Esophagus squamous epithelium (tissue), 5 donors: ENCODE results near the gene CCDC8. TPM values are rescaled to one million over a fixed set of nuclear protein-coding genes. Genes with fewer than 3 reads are reported as not detected.
A peak's percentile ranks its signal among the peaks of the same experiment; 100 is the strongest.

Experiments
- DNase-seq: peaks from one replicate; lab custom pipeline; 2025; lab: John Stamatoyannopoulos, UW
- H3K27ac ChIP-seq, 4 donors: fragments of 200-600 bp; sonication (generic); one replicate each; pipeline ENCODE4 v1.5.1; 2016 to 2019; ENCODE audit warnings: mild to moderate bottlenecking in 1 of 4
- H3K27me3 ChIP-seq, 4 donors: fragments of 200-600 bp; sonication (generic); 1 replicate in 3 of 4; 2 replicates in 1 of 4; pipeline versions ENCODE4 v1.5.1 to v1.6.0; 2017 to 2021; ENCODE audit warnings: antibody characterized with exemption in 1 of 4
- H3K36me3 ChIP-seq, 3 donors: fragments of 200-600 bp; sonication (generic); one replicate each; pipeline ENCODE4 v1.5.1; 2016 to 2019
- H3K4me1 ChIP-seq, 3 donors: fragments of 200-600 bp; sonication (generic); one replicate each; pipeline ENCODE4 v1.5.1; 2017 to 2019
- H3K4me3 ChIP-seq, 4 donors: fragments of 200-600 bp; sonication (generic); 1 replicate in 3 of 4; 2 replicates in 1 of 4; pipeline ENCODE4 v1.5.1; 2016 to 2019; ENCODE audit warnings: mild to moderate bottlenecking in 2 of 4, moderate library complexity in 1 of 4
- H3K9me3 ChIP-seq, 3 donors: fragments of 200-600 bp; sonication (generic); one replicate each; pipeline ENCODE4 v1.5.1; 2016 to 2019
- POLR2A ChIP-seq, 4 donors: fragments of 450-650 bp; IDR thresholded peaks; one replicate each; pipeline ENCODE4 v1.6.1; 2017; ENCODE audit warnings: antibody characterized with exemption in 4 of 4, mild to moderate bottlenecking in 4 of 4, moderate library complexity in 3 of 4
- WGBS, 2 donors: methylation state at CpG; one replicate each; pipeline ENCODE4 v1.1.5; 2018; 5-methylcytosine and 5-hydroxymethylcytosine counted together
- intact Hi-C: fragments of 100-400 bp; cut with DNase I; formaldehyde crosslinking; loops from one replicate; pipeline ENCODE4 v1.15.0; 2022
- total RNA-seq, 4 donors: library from RNA; depleted of rRNA; stranded (reverse); fragments of >200 nt; gene quantifications; one replicate each; pipeline ENCODE4 v1.1.0, GENCODE V29; 2016
- TF ChIP-seq, protein P1 (sequence below), 6 experiments: fragments of 450-650 bp in 4 of 6; fragments of 200-600 bp in 2 of 6; sonication (generic) in 2 of 6; IDR thresholded peaks; one replicate each; pipeline ENCODE4 v1.5.1; 2016 to 2019; ENCODE audit warnings: antibody characterized with exemption in 6 of 6, mild to moderate bottlenecking in 4 of 6, moderate library complexity in 4 of 6
- donor health status: DM: yes; HTN: yes; CAD: no.

The CCDC8 gene
- total RNA-seq, 4 donors from 2014 or later = 0.53 to 1.7 (median 0.62) TPM

- 72 to 75% methylated on average over 1 to 3 of the region's 3 CpGs for WGBS, 2 donors
- H3K4me3 ChIP-seq = no peak overlapping the region
- H3K9me3 ChIP-seq = no peaks in the 10 kb centered on the region
- no peak for DNase-seq
- peaks cover 6 to 98% (median 18%) of the 10 kb centered on the region in 4 donors for H3K27me3 ChIP-seq
- peak overlapping the region in 2 of 4 donors; percentile 48 to 61 for H3K27ac ChIP-seq
- intact Hi-C loops = no loop called here
- peaks cover 6 to 59% (median 20%) of the 10 kb centered on the region in 3 donors for H3K4me1 ChIP-seq
- H3K36me3 ChIP-seq = no peaks in the 10 kb centered on the region
- no peak for TF ChIP-seq POLR2A (IDR thresholded peaks at IDR 0.05)
- TF ChIP-seq, protein P1, sequence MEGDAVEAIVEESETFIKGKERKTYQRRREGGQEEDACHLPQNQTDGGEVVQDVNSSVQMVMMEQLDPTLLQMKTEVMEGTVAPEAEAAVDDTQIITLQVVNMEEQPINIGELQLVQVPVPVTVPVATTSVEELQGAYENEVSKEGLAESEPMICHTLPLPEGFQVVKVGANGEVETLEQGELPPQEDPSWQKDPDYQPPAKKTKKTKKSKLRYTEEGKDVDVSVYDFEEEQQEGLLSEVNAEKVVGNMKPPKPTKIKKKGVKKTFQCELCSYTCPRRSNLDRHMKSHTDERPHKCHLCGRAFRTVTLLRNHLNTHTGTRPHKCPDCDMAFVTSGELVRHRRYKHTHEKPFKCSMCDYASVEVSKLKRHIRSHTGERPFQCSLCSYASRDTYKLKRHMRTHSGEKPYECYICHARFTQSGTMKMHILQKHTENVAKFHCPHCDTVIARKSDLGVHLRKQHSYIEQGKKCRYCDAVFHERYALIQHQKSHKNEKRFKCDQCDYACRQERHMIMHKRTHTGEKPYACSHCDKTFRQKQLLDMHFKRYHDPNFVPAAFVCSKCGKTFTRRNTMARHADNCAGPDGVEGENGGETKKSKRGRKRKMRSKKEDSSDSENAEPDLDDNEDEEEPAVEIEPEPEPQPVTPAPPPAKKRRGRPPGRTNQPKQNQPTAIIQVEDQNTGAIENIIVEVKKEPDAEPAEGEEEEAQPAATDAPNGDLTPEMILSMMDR (IDR thresholded peaks at IDR 0.05) = no peak
Measured at GRCh38 chr19:46409191-46409590, 4.2 kb downstream of the CCDC8 start.

DNA sequence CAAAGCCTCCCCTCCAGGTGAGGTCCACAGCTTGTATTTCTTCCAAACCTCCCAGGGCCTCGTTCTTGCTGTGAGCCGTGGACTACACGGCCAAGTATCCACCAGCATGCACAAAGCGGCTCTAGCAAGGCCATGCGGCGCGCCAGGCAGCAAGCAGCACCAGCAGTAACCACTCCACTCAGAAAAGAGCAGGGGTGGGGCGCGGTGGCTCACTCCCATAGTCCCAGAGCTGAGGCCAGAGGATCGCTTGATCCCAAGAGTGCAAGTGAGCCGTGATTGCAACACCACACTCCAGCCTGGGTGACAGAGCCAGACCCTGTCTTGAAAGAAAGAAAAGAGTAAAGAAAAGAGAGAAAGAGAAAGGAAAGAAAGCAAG, 4.7 kb downstream of the CCDC8 start:
- peak overlapping the region in 1 of 4 donors; percentile 61 for H3K27ac ChIP-seq
- intact Hi-C loops = no loop called here
- peak overlapping the region in 1 of 4 donors; percentile 31 for H3K4me3 ChIP-seq
- H3K4me1 ChIP-seq = peaks cover 6 to 63% (median 20%) of the 10 kb centered on the region in 3 donors
- WGBS, 2 donors = 7 to 20% methylated on average over 5 to 8 of the region's 11 CpGs
- DNase-seq = no peak
- H3K9me3 ChIP-seq = no peaks in the 10 kb centered on the region
- H3K27me3 ChIP-seq = peaks cover 6 to 98% (median 18%) of the 10 kb centered on the region in 4 donors
- TF ChIP-seq, protein P1 (IDR thresholded peaks at IDR 0.05) = no peak
- no peak for TF ChIP-seq POLR2A (IDR thresholded peaks at IDR 0.05)
- no peaks in the 10 kb centered on the region for H3K36me3 ChIP-seq

GRCh38 chr19:46407856-46408663, 5.3 kb downstream of the CCDC8 start:
- Histone ChIP-seq H3K9me3 (no peaks in the 10 kb centered on the region), H3K4me3 (peak overlapping the region in 1 of 4 donors; percentile 31), H3K4me1 (peaks cover 6 to 60% (median 15%) of the 10 kb centered on the region in 3 donors), H3K27me3 (peaks cover 6 to 98% (median 18%) of the 10 kb centered on the region in 4 donors), H3K36me3 (no peaks in the 10 kb centered on the region), H3K27ac (peak overlapping the region in 1 of 4 donors; percentile 61)
- intact Hi-C loops = no loop called here
- WGBS, 2 donors = 41 to 44% methylated on average over 18 to 19 of the region's 23 CpGs
- TF ChIP-seq, protein P1 (IDR thresholded peaks at IDR 0.05) = no peak
- no peak for TF ChIP-seq POLR2A (IDR thresholded peaks at IDR 0.05)
- DNase-seq = no peak

DNA sequence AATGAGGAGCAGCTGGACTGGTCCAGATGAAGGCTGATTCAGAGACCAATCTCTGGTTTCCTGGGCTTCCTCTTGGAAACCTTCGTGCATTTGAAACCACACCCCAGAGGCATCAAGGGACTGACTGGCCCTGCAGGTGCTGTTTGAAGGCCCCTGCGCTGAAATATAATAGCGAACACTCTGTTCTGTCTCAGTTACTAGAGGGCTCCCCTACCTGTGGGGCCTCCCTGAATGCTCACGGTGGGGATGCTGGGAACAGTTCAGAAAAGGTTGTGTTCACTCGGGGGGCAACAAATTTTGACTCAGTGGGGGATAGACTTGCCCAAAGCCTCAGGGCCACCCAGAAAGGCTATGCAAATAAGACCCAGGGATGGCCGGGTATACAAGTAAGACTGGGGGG, 6.4 kb downstream of the CCDC8 start:
- 0 to 23% methylated on average over 1 to 5 of the region's 6 CpGs for WGBS, 2 donors
- H3K27ac ChIP-seq = no peak overlapping the region
- H3K36me3 ChIP-seq = no peaks in the 10 kb centered on the region
- intact Hi-C loops = no loop called here
- no peak overlapping the region for H3K4me3 ChIP-seq
- H3K4me1 ChIP-seq = peaks cover 3 to 55% (median 10%) of the 10 kb centered on the region in 3 donors
- no peaks in the 10 kb centered on the region for H3K9me3 ChIP-seq
- no peak for DNase-seq
- no peak for TF ChIP-seq POLR2A (IDR thresholded peaks at IDR 0.05)
- TF ChIP-seq, protein P1 (IDR thresholded peaks at IDR 0.05) = no peak
- peaks cover 1 to 98% (median 11%) of the 10 kb centered on the region in 4 donors for H3K27me3 ChIP-seq
